HCT116 (cell line): ENCODE measurements around the gene MTHFD2L. TPM values are rescaled to one million over a fixed set of nuclear protein-coding genes. Genes with fewer than 3 reads are reported as not detected.

ENCODE experiments used
- ATAC-seq: fragments of 200-7000 bp; cut with Tn5 transposase; 2 replicates; pipeline ENCODE4 v1.9.1; 2020; ENCODE audit warnings: mild to moderate bottlenecking, moderate library complexity
- BruUV-seq: library from RNA; stranded (reverse); fragments of 400-500 nt; replicated peaks from 2 replicates; lab custom pipeline; 2021; lab: Mats Ljungman, UMichigan
- CTCF ChIA-PET: fragments of 300-600 bp; sonication (Branson Sonifier 250); formaldehyde crosslinking; loops from one replicate; lab custom pipeline; 2021; ENCODE audit warnings: antibody characterized with exemption; lab: Charles Lee
- POLR2A ChIA-PET: fragments of 300-600, 350-600 bp; sonication (Branson Sonifier 250); formaldehyde crosslinking; loops from one replicate; lab custom pipeline; 2021; ENCODE audit warnings: antibody characterized with exemption; lab: Charles Lee
- RAD21 ChIA-PET, 2 experiments: fragments of 300-600 bp; sonication (Branson Sonifier 250); formaldehyde crosslinking; loops; one replicate each; lab custom pipeline; 2023; ENCODE audit warnings: low total read pairs in 2 of 2; ENCODE audit not compliant: uncharacterized antibody in 2 of 2, unreplicated experiment in 2 of 2, low non-redundant PET in 1 of 2; lab: Charles Lee
- DNase-seq: peaks from one replicate; pipeline ENCODE4 v3.0.0-alpha.2; 2010; ENCODE audit warnings: low read depth, low spot score
- H2AFZ ChIP-seq: fragments of 200-600 bp; shearing (Covaris generic), sonication (generic); 2 replicates; pipeline ENCODE4 v1.6.1; 2017; ENCODE audit warnings: low read depth, mixed run types, mixed read lengths, antibody characterized with exemption, low read length; ENCODE audit not compliant: poor library complexity, severe bottlenecking
- H3K27ac ChIP-seq: 2 replicates; pipeline ENCODE4 v1.5.1; 2012; ENCODE audit warnings: low read depth, low read length
- H3K27me3 ChIP-seq: fragments of 200-600 bp; sonication (generic); 2 replicates; pipeline ENCODE4 v1.6.1; 2016; ENCODE audit warnings: mixed run types, low read length, mixed read lengths; ENCODE audit not compliant: insufficient read depth
- H3K36me3 ChIP-seq, 2 experiments: fragments of 200-500 bp in 1 of 2; fragments of 200-600 bp in 1 of 2; sonication (Bioruptor generic) in 1 of 2; sonication (generic) in 1 of 2; 2 replicates each; pipeline versions ENCODE4 v1.5.1 to v1.6.1; 2014 to 2016; ENCODE audit warnings: low read length in 2 of 2, inconsistent platforms in 1 of 2, mixed read lengths in 1 of 2, mixed run types in 1 of 2; ENCODE audit not compliant: insufficient read depth in 2 of 2, control insufficient read depth in 1 of 2
- H3K4me1 ChIP-seq, 2 experiments: fragments of 200-600 bp in 1 of 2; sonication (generic) in 1 of 2; 2 replicates each; pipeline versions ENCODE4 v1.5.1 to v1.6.1; 2012 to 2017; ENCODE audit warnings: low read length in 2 of 2, inconsistent platforms in 1 of 2, mild to moderate bottlenecking in 1 of 2, mixed read lengths in 1 of 2, mixed run types in 1 of 2, moderate library complexity in 1 of 2; ENCODE audit not compliant: insufficient read depth in 2 of 2, control insufficient read depth in 1 of 2
- H3K4me2 ChIP-seq: fragments of 200-600 bp; sonication (generic); 2 replicates; pipeline ENCODE4 v1.6.1; 2017; ENCODE audit warnings: mixed run types, low read length, mixed read lengths
- H3K4me3 ChIP-seq, 2 experiments: fragments of 200-600 bp in 1 of 2; sonication (generic) in 1 of 2; replicated peaks in 1 of 2; 2 replicates each; pipeline ENCODE4 v1.5.1; 2011 to 2016; ENCODE audit warnings: low read length in 2 of 2, control low read depth in 1 of 2, low read depth in 1 of 2, mild to moderate bottlenecking in 1 of 2, mixed read lengths in 1 of 2, mixed run types in 1 of 2
- H3K79me2 ChIP-seq: fragments of 200-600 bp; sonication (generic); 2 replicates; pipeline ENCODE4 v1.6.1; 2017; ENCODE audit warnings: mild to moderate bottlenecking, mixed run types, low read length, moderate library complexity, mixed read lengths; ENCODE audit not compliant: insufficient read depth
- H3K9ac ChIP-seq: fragments of 200-600 bp; sonication (generic); 2 replicates; pipeline ENCODE4 v1.6.1; 2016; ENCODE audit warnings: low read length, mixed read lengths
- H3K9me2 ChIP-seq: fragments of 200-600 bp; sonication (generic), shearing (Covaris generic); 2 replicates; pipeline ENCODE4 v1.6.1; 2017; ENCODE audit warnings: mixed run types, mild to moderate bottlenecking, moderate library complexity; ENCODE audit not compliant: insufficient read depth
- H3K9me3 ChIP-seq, 2 experiments: fragments of 200-500 bp in 1 of 2; fragments of 200-600 bp in 1 of 2; sonication (Bioruptor generic) in 1 of 2; sonication (generic) in 1 of 2; 2 replicates each; pipeline ENCODE4 v1.6.1; 2014 to 2017; ENCODE audit warnings: low read length in 2 of 2, mixed read lengths in 2 of 2, inconsistent platforms in 1 of 2, low read depth in 1 of 2, mild to moderate bottlenecking in 1 of 2, mixed run types in 1 of 2, moderate library complexity in 1 of 2; ENCODE audit not compliant: control insufficient read depth in 1 of 2, insufficient read depth in 1 of 2
- H4K20me1 ChIP-seq: fragments of 200-600 bp; sonication (generic), shearing (Covaris generic); 2 replicates; pipeline ENCODE4 v1.6.1; 2017; ENCODE audit warnings: mixed run types, mild to moderate bottlenecking, moderate library complexity; ENCODE audit not compliant: insufficient read depth
- EGR1 ChIP-seq: IDR thresholded peaks from 2 replicates; pipeline ENCODE4 v1.6.1; 2012; ENCODE audit warnings: low read depth
- POLR2A ChIP-seq: IDR thresholded peaks from 2 replicates; pipeline ENCODE4 v1.7.0; 2011; ENCODE audit warnings: borderline replicate concordance; ENCODE audit not compliant: insufficient read depth, insufficient read length; ENCODE audit errors: extremely low read depth
- POLR2AphosphoS5 ChIP-seq: IDR thresholded peaks from 2 replicates; pipeline ENCODE4 v1.6.1; 2011; ENCODE audit warnings: mild to moderate bottlenecking, low read depth, low read length, moderate library complexity
- TCF7L2 ChIP-seq: IDR thresholded peaks from 2 replicates; pipeline ENCODE4 v1.7.0; 2011; ENCODE audit warnings: borderline replicate concordance, inconsistent platforms; ENCODE audit not compliant: insufficient read depth, insufficient read length; ENCODE audit errors: extremely low read depth
- ZFX ChIP-seq: fragments of 450-650 bp; IDR thresholded peaks from 2 replicates; pipeline ENCODE4 v1.6.1; 2017
- intact Hi-C: fragments of 100-400 bp; cut with micrococcal nuclease; formaldehyde crosslinking; loops from 2 replicates; pipeline ENCODE4 v1.10.0; 2022
- total RNA-seq: library from RNA; stranded (reverse); gene quantifications from one replicate; pipeline ENCODE4 v1.2.1, GENCODE V29; 2021; ENCODE audit not compliant: unreplicated experiment
- TF ChIP-seq, protein P1 (sequence below): IDR thresholded peaks from 2 replicates; pipeline ENCODE4 v1.6.1; 2012
- TF ChIP-seq, protein P2 (sequence below): IDR thresholded peaks from 2 replicates; pipeline ENCODE4 v1.6.1; 2012; ENCODE audit warnings: low read depth

MTHFD2L gene
- total RNA-seq, 1 experiment from 2014 or later: 15.0 TPM

DNA sequence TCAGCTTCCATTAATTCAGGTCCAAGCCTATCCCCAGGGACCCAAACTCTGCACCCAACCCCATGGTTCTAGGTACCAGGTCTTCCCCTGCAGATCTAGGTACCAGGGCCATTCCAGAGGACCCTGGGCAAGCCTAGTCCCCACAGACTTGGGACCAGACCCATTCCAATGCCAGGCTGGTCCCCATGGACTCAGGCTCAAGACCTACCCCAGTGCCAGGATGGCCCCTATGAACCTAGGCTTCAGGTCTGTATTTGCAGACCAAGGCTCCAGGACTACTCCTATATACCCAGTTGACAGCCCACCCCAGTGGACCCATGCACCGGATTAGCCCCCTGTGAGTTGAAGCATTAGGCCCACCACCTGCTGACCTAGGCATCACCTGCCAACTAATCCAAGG is 8.9 kb downstream of the MTHFD2L start:
- DNase-seq (no peak), ATAC-seq (0 out of 2 replicates have a peak, but pooled peaks have one; percentile 27)
- intact Hi-C loops: no loop called here
- BruUV-seq: no TSS peak
- Histone ChIP-seq H3K27ac (no peak overlapping the region), H3K4me2 (no peak overlapping the region), H3K4me1 (peaks cover 0 to 10% of the 10 kb centered on the region in 2 experiments; a peak in 1 of 4 replicates), H4K20me1 (peaks cover 2% of the 10 kb centered on the region; the same call in 1 of the 2 replicates), H3K27me3 (no peaks in the 10 kb centered on the region), H3K9ac (no peak overlapping the region), H3K36me3 (peaks cover 0 to 21% of the 10 kb centered on the region in 2 experiments; a peak in 2 of 4 replicates), H3K4me3 (no peak overlapping the region), H3K9me3 (no peaks in the 10 kb centered on the region), H3K9me2 (no peaks in the 10 kb centered on the region), H2AFZ (no peak overlapping the region), H3K79me2 (peaks cover 48% of the 10 kb centered on the region)
- TF ChIP-seq TCF7L2: no peak
- TF ChIP-seq POLR2AphosphoS5: no peak
- TF ChIP-seq, protein P1, sequence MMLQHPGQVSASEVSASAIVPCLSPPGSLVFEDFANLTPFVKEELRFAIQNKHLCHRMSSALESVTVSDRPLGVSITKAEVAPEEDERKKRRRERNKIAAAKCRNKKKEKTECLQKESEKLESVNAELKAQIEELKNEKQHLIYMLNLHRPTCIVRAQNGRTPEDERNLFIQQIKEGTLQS: no peak
- TF ChIP-seq EGR1: no peak
- TF ChIP-seq POLR2A: no peak
- TF ChIP-seq, protein P2, sequence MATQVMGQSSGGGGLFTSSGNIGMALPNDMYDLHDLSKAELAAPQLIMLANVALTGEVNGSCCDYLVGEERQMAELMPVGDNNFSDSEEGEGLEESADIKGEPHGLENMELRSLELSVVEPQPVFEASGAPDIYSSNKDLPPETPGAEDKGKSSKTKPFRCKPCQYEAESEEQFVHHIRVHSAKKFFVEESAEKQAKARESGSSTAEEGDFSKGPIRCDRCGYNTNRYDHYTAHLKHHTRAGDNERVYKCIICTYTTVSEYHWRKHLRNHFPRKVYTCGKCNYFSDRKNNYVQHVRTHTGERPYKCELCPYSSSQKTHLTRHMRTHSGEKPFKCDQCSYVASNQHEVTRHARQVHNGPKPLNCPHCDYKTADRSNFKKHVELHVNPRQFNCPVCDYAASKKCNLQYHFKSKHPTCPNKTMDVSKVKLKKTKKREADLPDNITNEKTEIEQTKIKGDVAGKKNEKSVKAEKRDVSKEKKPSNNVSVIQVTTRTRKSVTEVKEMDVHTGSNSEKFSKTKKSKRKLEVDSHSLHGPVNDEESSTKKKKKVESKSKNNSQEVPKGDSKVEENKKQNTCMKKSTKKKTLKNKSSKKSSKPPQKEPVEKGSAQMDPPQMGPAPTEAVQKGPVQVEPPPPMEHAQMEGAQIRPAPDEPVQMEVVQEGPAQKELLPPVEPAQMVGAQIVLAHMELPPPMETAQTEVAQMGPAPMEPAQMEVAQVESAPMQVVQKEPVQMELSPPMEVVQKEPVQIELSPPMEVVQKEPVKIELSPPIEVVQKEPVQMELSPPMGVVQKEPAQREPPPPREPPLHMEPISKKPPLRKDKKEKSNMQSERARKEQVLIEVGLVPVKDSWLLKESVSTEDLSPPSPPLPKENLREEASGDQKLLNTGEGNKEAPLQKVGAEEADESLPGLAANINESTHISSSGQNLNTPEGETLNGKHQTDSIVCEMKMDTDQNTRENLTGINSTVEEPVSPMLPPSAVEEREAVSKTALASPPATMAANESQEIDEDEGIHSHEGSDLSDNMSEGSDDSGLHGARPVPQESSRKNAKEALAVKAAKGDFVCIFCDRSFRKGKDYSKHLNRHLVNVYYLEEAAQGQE: no peak
- TF ChIP-seq ZFX: no peak
- ChIA-PET RAD21 (no interaction called here), CTCF (no interaction called here), POLR2A (no interaction called here)
